IPS-15b (cell line): Measurements from ENCODE around the gene C2orf81.

ENCODE experiments used
- H3K27me3 ChIP-seq: one replicate; pipeline ENCODE4 v1.6.1; 2013; ENCODE audit warnings: low read length; ENCODE audit not compliant: control insufficient read depth, insufficient read depth
- H3K36me3 ChIP-seq: one replicate; pipeline ENCODE4 v1.6.1; 2013; ENCODE audit warnings: low read length; ENCODE audit not compliant: control insufficient read depth, insufficient read depth
- H3K4me1 ChIP-seq: one replicate; pipeline ENCODE4 v1.6.1; 2013; ENCODE audit warnings: mild to moderate bottlenecking, low read length; ENCODE audit not compliant: control insufficient read depth, insufficient read depth
- H3K4me3 ChIP-seq: one replicate; pipeline ENCODE4 v1.5.1; 2013; ENCODE audit warnings: low read depth, low read length
- H3K9ac ChIP-seq: one replicate; pipeline ENCODE4 v1.6.1; 2013; ENCODE audit warnings: low read depth, mild to moderate bottlenecking, low read length
- H3K9me3 ChIP-seq: one replicate; pipeline ENCODE4 v1.6.1; 2013; ENCODE audit warnings: mild to moderate bottlenecking, low read length; ENCODE audit not compliant: control insufficient read depth, insufficient read depth

The C2orf81 gene

DNA sequence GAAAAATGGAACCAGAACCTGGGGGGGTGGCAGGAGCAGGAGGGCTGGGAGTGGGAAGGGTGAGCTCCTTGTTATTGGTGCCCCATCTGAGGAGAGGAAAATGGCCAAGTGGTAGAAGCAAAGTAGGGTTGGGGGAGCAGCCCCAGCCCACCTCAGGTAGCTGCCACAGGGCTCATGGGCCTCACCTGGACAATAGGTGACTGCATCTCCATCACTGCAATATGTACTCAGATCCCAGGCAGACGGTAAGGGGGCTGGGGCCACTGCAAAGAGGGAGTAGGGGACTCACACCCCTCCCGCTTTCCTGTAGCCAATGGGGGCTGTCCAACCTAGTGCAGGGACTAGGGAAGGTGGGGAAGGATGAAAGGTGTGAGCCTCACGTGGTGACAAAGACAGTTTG is 4.2 kb downstream of the C2orf81 start:
- Histone ChIP-seq H3K27me3 (peaks cover 6% of the 10 kb centered on the region), H3K9ac (no peak overlapping the region), H3K36me3 (no peaks in the 10 kb centered on the region)

GRCh38 chr2:74416778-74417177 is 4.6 kb downstream of the C2orf81 start:
- peaks cover 6% of the 10 kb centered on the region for H3K27me3 ChIP-seq
- H3K9me3 ChIP-seq = no peaks in the 10 kb centered on the region
- no peak overlapping the region for H3K9ac ChIP-seq
- H3K4me3 ChIP-seq = no peak overlapping the region
- H3K36me3 ChIP-seq = no peaks in the 10 kb centered on the region
- H3K4me1 ChIP-seq = no peaks in the 10 kb centered on the region

More for the DNA sequence above, 4.2 kb downstream of the C2orf81 start:
- Histone ChIP-seq H3K9me3 (no peaks in the 10 kb centered on the region), H3K4me3 (no peak overlapping the region), H3K4me1 (no peaks in the 10 kb centered on the region)

GRCh38 chr2:74415762-74416395 is 5.5 kb downstream of the C2orf81 start:
- Histone ChIP-seq H3K4me3 (no peak overlapping the region), H3K9ac (no peak overlapping the region)

DNA sequence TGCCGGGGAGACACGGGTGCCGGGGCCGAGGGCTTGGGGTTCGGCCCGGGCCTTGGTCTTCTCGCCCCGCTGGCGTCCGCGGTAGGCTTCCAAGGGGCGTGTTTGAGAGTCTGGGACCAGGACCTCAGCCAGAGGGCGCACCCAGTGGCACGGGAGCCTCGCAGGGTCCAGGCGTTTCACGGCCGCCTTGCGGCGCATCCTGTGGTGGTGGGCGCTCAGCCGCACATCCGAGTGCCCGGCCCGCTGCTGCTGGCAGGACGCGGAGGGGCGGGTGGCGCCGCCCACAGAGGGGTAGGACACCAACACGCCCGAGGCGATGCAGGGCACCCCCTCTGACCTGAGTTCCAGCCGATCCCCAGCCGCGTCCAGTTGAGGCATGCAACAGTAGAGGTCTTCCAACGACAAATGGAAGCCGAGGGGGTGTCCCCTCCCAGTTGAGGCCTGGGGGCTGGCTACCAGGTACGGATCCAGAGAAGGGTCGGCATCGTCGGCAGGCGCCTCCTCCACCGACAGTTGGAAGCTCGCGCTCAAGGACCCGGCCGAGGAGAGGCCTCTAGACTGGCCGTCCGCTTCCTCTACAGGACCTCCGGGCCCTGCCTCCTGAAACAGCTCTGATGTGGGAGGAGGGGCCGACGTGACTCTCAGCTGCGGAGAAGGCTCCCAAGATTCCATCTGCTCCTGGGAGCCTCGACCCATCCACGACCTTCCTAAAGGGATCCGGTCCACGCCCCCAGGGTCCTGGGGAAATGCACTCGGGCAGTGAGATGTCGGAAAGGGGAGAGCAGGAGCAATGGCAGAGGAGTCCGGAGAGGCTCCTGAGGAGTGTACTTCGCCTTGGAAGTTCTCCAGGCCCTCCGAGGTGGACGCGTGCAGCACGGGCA is 6.3 kb downstream of the C2orf81 start:
- Histone ChIP-seq H3K4me1 (no peaks in the 10 kb centered on the region), H3K27me3 (peaks cover 2% of the 10 kb centered on the region), H3K36me3 (no peaks in the 10 kb centered on the region), H3K9me3 (no peaks in the 10 kb centered on the region), H3K4me3 (no peak overlapping the region), H3K9ac (no peak overlapping the region)

More at GRCh38 chr2:74415762-74416395, 5.5 kb downstream of the C2orf81 start:
- H3K27me3 ChIP-seq = peaks cover 6% of the 10 kb centered on the region
- H3K36me3 ChIP-seq = no peaks in the 10 kb centered on the region
- H3K9me3 ChIP-seq = no peaks in the 10 kb centered on the region
- no peaks in the 10 kb centered on the region for H3K4me1 ChIP-seq

DNA sequence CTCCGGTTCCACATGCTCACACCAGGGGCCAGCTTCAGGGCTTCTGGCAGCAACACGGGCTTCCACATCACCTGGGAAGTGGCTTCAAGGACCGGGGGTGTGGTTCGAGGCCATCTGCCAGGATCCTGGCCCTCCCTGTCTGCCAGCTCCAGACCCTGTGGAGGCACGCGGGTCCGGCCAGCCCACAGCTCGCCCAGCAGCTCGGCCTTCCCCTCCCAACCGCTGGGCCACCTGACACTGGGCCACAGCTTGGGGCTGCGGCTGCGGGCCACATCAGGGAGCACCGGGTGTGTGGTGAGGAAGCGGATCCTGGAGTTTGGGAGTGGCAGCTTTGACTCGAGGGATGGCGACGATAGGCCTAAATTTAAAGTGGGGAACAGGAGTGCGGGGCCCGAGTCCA is 7.0 kb downstream of the C2orf81 start:
- Histone ChIP-seq H3K36me3 (no peaks in the 10 kb centered on the region), H3K27me3 (no peaks in the 10 kb centered on the region), H3K9me3 (no peaks in the 10 kb centered on the region), H3K9ac (no peak overlapping the region), H3K4me1 (no peaks in the 10 kb centered on the region), H3K4me3 (no peak overlapping the region)

DNA sequence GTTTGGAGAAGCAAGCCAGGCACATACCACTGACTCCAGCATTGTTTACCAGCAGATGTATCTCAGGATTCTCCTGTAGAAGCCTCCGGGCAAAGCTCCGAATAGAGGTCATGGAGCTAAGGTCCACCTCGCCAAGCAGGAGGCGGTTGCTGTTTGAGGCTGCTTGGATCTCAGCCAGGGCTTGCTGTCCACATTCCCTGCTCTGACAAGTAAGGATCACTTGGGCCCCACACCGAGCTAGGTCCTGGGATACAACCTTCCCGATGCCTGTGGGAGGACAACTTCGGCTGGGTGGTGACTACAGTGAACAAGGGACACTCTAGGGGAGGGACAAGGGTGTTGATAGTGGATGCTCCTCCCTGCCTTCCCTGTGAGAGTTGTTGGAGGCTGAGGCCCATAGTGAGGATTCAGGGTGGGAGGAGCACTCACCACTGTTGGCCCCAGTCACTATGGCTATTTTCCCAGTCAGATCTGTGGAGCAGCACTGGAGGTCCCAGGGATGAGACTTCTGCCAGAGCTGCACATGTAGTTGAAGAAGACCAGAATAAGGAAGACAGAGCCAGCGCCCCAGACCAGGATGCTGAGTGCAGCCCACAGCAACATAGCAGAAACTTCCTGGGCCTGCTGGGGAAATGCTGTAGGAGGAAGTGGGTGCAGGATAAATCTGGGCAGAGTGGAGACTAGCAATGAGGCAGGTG is 8.3 kb downstream of the C2orf81 start:
- Histone ChIP-seq H3K27me3 (no peaks in the 10 kb centered on the region), H3K4me3 (no peak overlapping the region), H3K9ac (no peak overlapping the region), H3K9me3 (no peaks in the 10 kb centered on the region), H3K36me3 (no peaks in the 10 kb centered on the region), H3K4me1 (no peaks in the 10 kb centered on the region)

DNA sequence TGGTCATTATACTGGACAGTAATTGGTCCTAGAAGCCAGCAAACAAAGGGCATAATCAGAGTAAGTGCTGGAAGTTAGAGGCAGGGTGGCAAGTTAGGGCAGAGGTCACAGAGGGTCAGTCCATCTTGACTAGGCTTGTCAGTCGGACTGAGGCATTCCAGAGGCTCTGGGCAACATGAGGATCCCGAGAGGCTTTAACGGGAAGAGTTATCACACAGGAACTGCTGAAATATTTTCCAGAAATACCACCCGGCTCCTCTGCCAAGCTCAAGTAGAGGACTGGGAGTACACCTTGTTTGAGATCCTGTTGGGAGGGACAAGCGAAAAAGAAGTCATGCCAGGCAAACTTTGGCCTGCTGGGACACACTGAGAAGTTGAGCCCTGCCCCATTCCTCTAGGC is 13.7 kb downstream of the C2orf81 start:
- no peak overlapping the region for H3K9ac ChIP-seq
- no peaks in the 10 kb centered on the region for H3K27me3 ChIP-seq
- H3K36me3 ChIP-seq = no peaks in the 10 kb centered on the region
- H3K4me1 ChIP-seq = no peaks in the 10 kb centered on the region
- H3K9me3 ChIP-seq = no peaks in the 10 kb centered on the region
- H3K4me3 ChIP-seq = no peak overlapping the region

DNA sequence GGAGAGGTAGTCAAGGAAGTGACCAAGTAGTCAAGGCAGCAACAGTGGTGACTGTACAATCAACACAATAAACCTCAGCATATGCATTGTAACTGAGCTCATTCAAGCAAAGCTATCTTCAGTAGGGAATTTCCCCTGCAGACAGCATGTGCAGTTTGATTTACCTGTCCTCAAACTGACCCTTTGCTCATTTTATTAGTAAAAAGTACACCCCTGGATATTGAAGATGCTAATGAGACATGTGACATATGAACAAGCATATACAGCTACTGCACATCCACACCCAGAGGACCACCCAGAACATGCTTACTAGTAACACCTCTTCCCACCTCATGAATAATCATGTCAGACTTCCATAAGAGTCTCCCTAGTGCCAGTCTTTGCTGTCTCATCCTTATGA is 15.4 kb downstream of the C2orf81 start:
- H3K36me3 ChIP-seq = no peaks in the 10 kb centered on the region
- H3K4me1 ChIP-seq = no peaks in the 10 kb centered on the region
- H3K9me3 ChIP-seq = no peaks in the 10 kb centered on the region
- no peaks in the 10 kb centered on the region for H3K27me3 ChIP-seq
- no peak overlapping the region for H3K4me3 ChIP-seq
- no peak overlapping the region for H3K9ac ChIP-seq

DNA sequence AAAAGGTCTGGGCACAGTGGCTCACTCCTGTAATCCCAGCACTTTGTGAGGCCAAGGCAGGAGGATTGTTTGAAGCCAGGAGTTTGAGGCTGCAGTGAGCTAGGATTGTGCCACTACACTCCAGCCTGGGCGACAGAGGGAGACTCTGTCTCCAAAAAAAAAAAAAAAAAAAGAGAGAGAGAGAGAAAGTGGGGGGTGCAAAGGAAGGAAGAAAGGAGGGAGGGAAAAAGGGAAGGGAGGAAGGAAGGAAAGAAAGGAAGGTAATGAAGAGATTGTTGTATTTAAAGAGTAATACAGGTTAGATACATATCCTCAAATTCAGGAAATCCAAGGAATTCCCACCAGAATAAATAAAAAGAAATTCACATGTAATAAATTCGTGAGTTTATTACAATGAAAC is 19.5 kb downstream of the C2orf81 start:
- Histone ChIP-seq H3K4me1 (peaks cover 3% of the 10 kb centered on the region), H3K9ac (no peak overlapping the region), H3K27me3 (no peaks in the 10 kb centered on the region), H3K4me3 (no peak overlapping the region), H3K9me3 (no peaks in the 10 kb centered on the region), H3K36me3 (no peaks in the 10 kb centered on the region)

DNA sequence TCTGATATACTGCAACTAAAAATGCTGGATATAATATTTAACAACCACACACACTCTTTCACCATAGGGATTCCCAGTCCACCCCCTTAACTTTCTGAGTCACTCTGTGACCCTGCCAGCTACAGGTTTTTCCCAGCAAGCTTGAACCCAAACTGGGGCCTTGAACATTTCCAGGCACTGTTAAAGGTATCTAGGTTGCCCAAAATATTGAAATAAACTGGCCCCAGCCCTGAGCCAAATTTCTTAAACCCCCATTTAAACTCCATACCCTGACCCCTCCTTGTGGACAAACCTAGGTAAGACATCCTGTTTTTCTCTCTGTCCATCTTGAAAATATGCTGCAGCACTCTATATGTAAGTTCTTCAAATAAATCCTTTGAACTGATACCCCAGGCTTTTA is 21.6 kb downstream of the C2orf81 start:
- no peaks in the 10 kb centered on the region for H3K9me3 ChIP-seq
- no peaks in the 10 kb centered on the region for H3K27me3 ChIP-seq
- no peak overlapping the region for H3K4me3 ChIP-seq
- H3K4me1 ChIP-seq = peaks cover 3% of the 10 kb centered on the region
- H3K9ac ChIP-seq = no peak overlapping the region
- no peaks in the 10 kb centered on the region for H3K36me3 ChIP-seq

DNA sequence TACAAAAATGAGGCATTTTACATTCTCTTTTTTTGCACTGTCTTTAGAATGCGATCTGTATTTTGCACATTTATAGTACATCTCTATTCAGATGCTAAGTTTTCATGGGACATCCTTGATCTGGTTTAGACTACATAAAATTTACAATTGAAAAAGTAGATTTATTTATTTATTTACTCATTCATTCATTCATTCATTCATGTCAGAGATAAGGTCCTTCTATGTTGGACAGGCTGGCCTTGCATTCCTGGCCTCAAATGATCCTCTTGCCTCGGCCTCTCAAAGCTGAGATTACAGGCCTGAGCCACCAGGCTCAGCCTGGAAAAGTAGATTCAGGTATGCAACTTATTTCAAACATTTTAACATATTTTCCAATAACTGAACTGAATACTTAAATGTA is 25.3 kb downstream of the C2orf81 start:
- no peak overlapping the region for H3K4me3 ChIP-seq
- no peak overlapping the region for H3K9ac ChIP-seq
- peaks cover 3% of the 10 kb centered on the region for H3K4me1 ChIP-seq
- H3K36me3 ChIP-seq = no peaks in the 10 kb centered on the region
- H3K27me3 ChIP-seq = no peaks in the 10 kb centered on the region
- H3K9me3 ChIP-seq = no peaks in the 10 kb centered on the region
